GM18870 (cell line): ENCODE results near the gene C1QTNF8.

Source experiments
- ATAC-seq: cut with Tn5 transposase; IDR thresholded peaks from one replicate; pipeline ENCODE4 v1.9.1; 2021; ENCODE audit warnings: moderate library complexity; ENCODE audit not compliant: unreplicated experiment

The C1QTNF8 gene

GRCh38 chr16:1080801-1081733, 15.0 kb downstream of the C1QTNF8 start:
- ATAC-seq = no peak

DNA sequence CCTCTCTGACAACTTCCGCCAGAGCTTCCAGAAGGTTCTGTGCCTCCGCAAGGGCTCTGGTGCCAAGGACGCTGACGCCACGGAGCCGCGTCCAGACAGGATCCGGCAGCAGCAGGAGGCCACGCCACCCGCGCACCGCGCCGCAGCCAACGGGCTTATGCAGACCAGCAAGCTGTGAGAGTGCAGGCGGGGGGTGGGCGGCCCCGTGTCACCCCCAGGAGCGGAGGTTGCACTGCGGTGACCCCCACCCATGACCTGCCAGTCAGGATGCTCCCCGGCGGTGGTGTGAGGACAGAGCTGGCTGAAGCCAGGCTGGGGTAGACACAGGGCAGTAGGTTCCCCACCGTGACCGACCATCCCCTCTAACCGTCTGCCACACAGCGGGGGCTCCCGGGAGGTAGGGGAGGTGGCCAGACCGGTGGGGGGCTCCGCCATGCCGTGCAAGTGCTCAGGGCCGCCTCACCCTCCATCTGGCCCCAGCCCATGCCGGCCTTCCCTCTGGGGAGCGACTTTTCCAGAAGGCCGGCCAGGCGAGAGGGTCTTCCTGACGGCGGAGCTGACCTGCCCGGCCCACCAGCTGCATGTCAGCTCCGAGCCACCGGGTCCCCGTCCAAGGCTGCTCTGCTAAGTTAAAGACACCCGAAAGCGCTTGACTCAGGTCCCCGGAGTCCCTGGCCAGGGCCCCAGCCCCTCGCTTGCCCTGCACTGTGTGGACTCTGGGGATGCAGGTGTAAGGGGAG, 16.1 kb downstream of the C1QTNF8 start:
- no peak for ATAC-seq

GRCh38 chr16:1079341-1079740, 16.7 kb downstream of the C1QTNF8 start:
- no peak for ATAC-seq

DNA sequence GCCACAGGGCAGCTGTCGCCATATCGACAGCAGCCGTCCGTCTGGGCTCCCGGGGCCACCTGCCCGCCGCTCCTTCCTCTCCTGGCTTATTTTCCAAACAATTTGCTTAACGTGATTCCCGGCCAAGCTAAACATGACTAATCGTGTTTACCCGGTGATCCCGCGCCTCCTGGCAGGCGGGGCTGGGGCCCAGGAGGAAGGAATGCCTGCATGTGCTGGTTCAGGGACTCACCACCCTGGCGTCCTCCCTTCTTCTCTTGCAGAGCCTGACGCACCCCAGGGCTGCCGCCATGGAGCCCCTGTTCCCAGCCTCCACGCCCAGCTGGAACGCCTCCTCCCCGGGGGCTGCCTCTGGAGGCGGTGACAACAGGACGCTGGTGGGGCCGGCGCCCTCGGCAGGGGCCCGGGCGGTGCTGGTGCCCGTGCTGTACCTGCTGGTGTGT, 17.4 kb downstream of the C1QTNF8 start:
- no peak for ATAC-seq

GRCh38 chr16:1077877-1078578, 18.0 kb downstream of the C1QTNF8 start:
- no peak for ATAC-seq

- no peak for ATAC-seq
Observed at GRCh38 chr16:1076801-1077576, 19.1 kb downstream of the C1QTNF8 start.

- ATAC-seq = no peak
Observed at GRCh38 chr16:1075546-1075945, 20.5 kb downstream of the C1QTNF8 start.

DNA sequence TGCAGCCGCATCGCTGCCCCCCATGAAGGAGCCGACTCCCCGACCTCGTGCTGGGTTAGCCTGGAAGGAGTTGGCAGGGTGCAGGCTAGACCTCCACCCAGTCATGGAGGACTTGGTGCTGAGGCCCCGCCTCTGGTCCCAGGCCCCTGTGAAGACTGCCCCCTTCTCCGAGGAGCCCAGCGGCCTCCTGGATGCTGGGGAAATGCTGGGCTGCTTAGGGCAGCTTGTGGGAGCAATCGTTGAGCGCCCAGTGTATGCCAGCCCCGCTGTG, 21.7 kb downstream of the C1QTNF8 start:
- ATAC-seq = no peak

GRCh38 chr16:1073566-1074378, 22.3 kb downstream of the C1QTNF8 start:
- ATAC-seq = no peak

DNA sequence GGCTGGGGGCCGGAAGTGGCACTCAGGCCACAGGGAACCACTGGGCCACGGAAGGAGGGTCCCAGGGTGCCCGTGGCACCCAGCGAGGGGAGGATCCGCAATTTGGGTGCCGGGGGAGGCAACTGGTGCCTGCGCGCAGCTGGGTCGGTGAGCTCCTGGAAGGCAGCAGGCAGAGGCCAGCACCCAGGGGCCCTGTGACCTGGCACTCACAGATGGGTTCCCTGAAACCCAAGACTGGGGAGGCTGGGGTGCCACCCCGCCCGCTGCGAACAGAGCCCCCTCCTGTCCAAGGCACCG, 22.8 kb downstream of the C1QTNF8 start:
- no peak for ATAC-seq

- no peak for ATAC-seq
Observed at GRCh38 chr16:1072526-1073261, 23.4 kb downstream of the C1QTNF8 start, which contains the start of gene SSTR5. SSTR5 (plus strand) TSS chr16:1072747; CDS start chr16:1078869, 6,122 bp downstream.

DNA sequence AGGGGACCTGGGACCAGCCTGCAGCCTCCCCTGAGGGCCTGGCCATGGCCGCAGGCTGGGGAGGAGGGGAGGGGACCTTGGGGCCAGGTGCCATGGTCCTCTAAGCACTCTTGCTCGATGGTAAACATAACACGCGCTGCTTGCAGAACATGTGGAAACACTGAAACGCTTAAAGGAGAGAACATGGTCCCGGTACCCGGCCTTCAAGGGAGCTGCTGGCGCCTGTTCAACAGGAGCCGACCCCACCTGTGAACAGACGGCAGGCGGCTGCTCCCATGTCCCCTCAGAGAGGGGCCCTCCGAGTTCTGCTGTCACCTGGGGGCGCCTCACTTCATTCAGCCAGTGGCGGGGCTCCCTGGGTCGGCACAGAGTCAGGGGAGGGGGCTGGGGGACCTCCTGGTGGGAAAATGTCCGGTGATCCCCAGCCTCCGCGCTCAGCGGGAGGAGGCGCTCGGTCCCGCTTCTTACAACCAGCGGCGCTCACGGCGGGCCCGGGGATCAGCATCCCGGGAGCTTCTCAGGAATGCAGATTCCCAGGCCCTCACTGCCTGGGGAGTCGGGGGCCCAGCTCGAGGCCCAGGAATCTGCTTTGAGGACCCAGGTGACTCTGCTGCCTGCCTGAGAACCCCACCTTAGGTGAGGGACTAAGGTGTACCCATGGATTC, 24.4 kb downstream of the C1QTNF8 start:
- ATAC-seq = no peak

DNA sequence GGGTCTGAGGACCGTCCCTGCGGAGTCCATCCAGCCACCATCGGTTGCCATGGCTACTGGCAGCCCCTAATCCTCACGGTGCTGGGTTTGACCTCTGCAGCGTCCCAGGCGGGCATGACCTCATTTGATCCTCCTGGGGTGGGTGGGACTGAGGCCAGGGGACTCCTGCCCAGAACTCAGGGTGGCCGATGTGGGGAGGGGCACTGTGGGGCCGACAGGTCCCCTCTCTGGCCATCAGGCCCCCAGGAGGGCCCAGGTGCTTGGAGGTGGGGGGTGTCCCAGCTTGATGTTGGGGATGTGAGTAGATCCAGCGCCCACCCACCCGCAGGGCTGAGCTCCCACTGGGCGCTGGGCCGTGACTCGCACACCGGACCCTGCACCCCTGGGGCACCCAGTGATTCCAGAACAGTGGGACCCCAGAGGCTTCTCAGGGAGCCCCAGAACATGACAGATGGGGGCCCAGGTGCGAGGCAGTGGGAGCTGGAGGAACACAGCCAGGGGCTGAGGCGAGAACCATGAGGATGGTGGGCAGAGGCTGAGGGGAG, 25.1 kb downstream of the C1QTNF8 start:
- no peak for ATAC-seq

GRCh38 chr16:1070084-1070863, 25.8 kb downstream of the C1QTNF8 start:
- ATAC-seq = no peak

- ATAC-seq = no peak
Observed at GRCh38 chr16:1069154-1069553, 26.9 kb downstream of the C1QTNF8 start.

DNA sequence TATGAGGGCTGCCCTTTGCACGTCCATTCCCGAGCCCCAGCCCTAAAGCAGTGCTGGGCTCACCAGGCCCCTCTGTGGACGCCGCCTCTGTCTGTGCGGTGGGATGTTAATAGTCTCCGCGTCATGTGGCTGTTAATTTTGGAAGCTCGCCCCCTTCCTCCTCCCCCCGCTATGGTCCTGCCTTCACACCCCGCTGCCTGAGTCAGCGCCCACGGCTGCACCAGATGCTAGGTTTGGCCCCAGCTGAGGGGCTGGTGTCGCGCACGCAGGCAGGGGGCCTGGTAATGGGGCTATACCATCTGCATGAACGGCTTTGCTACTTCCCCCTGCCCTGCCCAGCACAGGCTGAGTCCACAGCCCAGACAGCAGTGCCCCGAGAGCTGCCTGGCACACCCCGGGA, 27.6 kb downstream of the C1QTNF8 start:
- ATAC-seq = no peak

DNA sequence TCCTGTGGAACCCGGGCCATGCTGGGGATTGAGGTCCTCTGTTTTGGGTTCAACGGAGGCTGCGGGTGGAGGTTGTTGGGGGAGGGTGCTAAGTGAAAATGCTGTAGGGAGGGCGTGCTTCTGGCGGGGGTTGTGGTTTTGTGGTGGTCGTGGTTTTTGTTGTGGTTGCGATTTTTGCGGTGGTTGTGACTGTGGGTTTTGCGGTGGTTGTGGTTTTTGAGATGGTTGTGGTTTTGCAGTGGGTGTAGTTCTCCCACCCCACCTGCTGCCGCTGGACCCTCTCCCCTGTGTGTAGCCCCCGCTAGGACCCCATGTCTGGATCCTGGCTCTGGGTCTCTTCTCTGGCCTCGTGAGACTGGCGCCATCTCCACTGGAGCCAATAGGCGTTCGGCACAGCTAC, 28.4 kb downstream of the C1QTNF8 start:
- ATAC-seq = no peak
